Osteocyte (in vitro differentiated cells): ENCODE data around the gene MCAM. TPM values are rescaled to one million over a fixed set of nuclear protein-coding genes. Genes with fewer than 3 reads are reported as not detected.

ENCODE experiments used
- DNase-seq: peaks from one replicate; pipeline ENCODE4 v3.0.0; 2021; ENCODE audit warnings: mixed read lengths; ENCODE audit not compliant: unreplicated experiment; ENCODE audit errors: extremely low spot score
- H3K27ac Mint-ChIP-seq: one replicate; pipeline ENCODE4 v1.8.0; 2021; ENCODE audit warnings: mild to moderate bottlenecking, mixed read lengths; ENCODE audit not compliant: unreplicated experiment
- H3K27me3 Mint-ChIP-seq: one replicate; pipeline ENCODE4 v1.8.0; 2021; ENCODE audit warnings: mixed read lengths; ENCODE audit not compliant: unreplicated experiment
- H3K36me3 Mint-ChIP-seq: one replicate; pipeline ENCODE4 v1.8.0; 2021; ENCODE audit warnings: mixed read lengths; ENCODE audit not compliant: unreplicated experiment
- H3K4me1 Mint-ChIP-seq: one replicate; pipeline ENCODE4 v1.8.0; 2021; ENCODE audit warnings: mixed read lengths; ENCODE audit not compliant: unreplicated experiment
- H3K4me3 Mint-ChIP-seq: one replicate; pipeline ENCODE4 v1.8.0; 2021; ENCODE audit warnings: mild to moderate bottlenecking, moderate library complexity, mixed read lengths; ENCODE audit not compliant: unreplicated experiment
- H3K9me3 Mint-ChIP-seq: one replicate; pipeline ENCODE4 v1.8.0; 2021; ENCODE audit warnings: mixed read lengths; ENCODE audit not compliant: unreplicated experiment
- CTCF ChIP-seq: fragments of 200-600 bp; sonication (generic); IDR thresholded peaks from 2 replicates; pipeline ENCODE4 v1.5.0; 2021; ENCODE audit warnings: antibody characterized with exemption, mild to moderate bottlenecking, moderate library complexity
- total RNA-seq: library from RNA; stranded (reverse); gene quantifications from 2 replicates; pipeline ENCODE4 v1.2.1, GENCODE V29; 2021

MCAM gene
- total RNA-seq, 1 donor from 2014 or later: 74.9 TPM

DNA sequence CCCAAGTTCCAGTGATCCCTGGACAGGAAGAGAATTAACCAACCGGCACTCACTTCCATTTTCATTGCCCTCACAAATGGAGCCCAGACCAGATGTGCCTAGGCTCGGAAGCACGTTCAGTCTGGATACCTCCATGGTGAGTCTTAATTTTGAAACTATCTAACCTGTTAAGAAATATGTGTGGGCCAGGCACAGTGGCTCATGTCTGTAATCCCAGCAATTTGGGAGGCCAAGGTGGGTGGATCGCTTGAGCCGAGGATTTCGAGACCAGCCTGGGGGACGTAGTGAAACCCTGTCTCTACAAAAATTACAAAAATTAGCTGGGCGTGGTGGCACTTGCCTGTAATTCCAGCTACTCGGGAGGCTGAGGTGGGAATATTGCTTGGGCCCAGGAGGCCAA, 31.5 kb downstream of the MCAM start:
- H3K27me3 Mint-ChIP-seq: no peaks in the 10 kb centered on the region
- peaks cover 26% of the 10 kb centered on the region for H3K36me3 Mint-ChIP-seq

DNA sequence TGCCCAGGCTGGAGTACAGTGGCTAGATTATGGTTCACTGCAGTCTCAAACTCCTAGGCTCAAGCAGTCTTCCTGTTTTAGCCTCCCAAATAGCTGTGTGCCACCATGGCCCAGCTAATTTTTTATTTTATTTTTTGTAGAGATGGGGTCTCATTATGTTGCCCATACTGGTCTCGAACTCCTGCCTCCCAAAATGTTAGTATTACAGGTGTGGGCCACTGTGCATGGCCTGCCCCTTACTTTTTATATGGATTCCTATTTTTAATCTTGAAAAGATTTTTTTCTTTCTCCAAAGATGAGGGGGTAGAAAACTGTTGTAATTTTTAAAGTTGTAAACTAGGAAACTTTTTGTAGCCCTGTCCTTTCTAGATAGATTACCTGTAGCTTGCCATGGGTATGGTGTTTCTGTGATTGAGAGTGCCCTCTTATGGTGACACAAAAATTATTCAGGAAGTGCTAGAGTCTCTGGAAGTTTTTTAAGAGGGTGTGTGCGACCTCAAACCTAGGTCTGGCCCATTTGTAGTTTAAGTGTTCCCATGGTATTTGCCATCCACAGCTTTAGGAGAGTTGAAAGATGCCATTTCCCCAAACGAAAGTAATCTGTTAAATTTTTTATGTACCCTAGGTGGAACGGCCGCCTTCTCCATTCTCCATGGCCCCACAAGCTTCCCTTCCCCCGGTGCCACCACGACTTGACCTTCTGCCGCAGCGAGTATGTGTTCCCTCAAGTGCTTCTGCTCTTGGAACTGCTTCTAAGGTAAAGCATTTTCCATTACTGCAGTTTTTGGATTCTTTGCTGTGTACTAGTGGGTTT, 32.4 kb downstream of the MCAM start:
- TF ChIP-seq CTCF: peak; percentile 66

More for the DNA sequence above, 31.5 kb downstream of the MCAM start:
- TF ChIP-seq CTCF: no peak
- Mint-ChIP-seq H3K9me3 (no peaks in the 10 kb centered on the region), H3K27ac (no peak overlapping the region), H3K4me1 (peaks cover 2% of the 10 kb centered on the region), H3K4me3 (no peak overlapping the region)
- no peak for DNase-seq

DNA sequence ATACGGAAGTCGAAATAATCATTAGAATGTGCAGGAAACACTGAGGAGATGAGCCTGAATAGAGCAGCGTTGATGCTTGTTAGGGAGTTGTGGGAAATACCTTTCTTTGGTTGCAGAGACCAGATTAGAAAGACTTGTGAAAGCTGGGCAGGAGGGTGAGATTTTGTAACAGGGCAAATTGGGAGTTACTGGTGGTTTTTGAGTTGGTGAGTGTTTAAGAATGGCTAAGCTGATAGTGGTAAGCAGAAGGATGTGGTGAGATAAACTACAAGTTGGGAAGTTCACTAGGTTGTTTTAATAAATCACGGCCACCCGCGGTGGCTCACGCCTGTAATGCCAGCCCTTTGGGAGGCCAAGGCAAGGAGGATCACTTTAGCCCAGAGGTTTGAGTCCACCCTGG, 34.4 kb downstream of the MCAM start:
- H3K36me3 Mint-ChIP-seq: peaks cover 26% of the 10 kb centered on the region
- no peak overlapping the region for H3K4me3 Mint-ChIP-seq
- no peaks in the 10 kb centered on the region for H3K27me3 Mint-ChIP-seq
- TF ChIP-seq CTCF: no peak
- no peaks in the 10 kb centered on the region for H3K9me3 Mint-ChIP-seq
- no peak for DNase-seq
- no peak overlapping the region for H3K27ac Mint-ChIP-seq
- peaks cover 2% of the 10 kb centered on the region for H3K4me1 Mint-ChIP-seq

More for the DNA sequence above, 32.4 kb downstream of the MCAM start:
- Mint-ChIP-seq H3K36me3 (peaks cover 26% of the 10 kb centered on the region), H3K27ac (peak overlapping the region; percentile 20), H3K4me3 (no peak overlapping the region), H3K9me3 (no peaks in the 10 kb centered on the region), H3K27me3 (no peaks in the 10 kb centered on the region), H3K4me1 (peaks cover 2% of the 10 kb centered on the region)
- no peak for DNase-seq

- H3K9me3 Mint-ChIP-seq: no peaks in the 10 kb centered on the region
- no peak for TF ChIP-seq CTCF
- H3K27me3 Mint-ChIP-seq: no peaks in the 10 kb centered on the region
- H3K27ac Mint-ChIP-seq: no peak overlapping the region
- no peak overlapping the region for H3K4me3 Mint-ChIP-seq
- H3K4me1 Mint-ChIP-seq: no peaks in the 10 kb centered on the region
- no peak for DNase-seq
- peaks cover 29% of the 10 kb centered on the region for H3K36me3 Mint-ChIP-seq
These were observed 39.3 kb downstream of the MCAM start for GRCh38 chr11:119277660-119278059.

GRCh38 chr11:119273721-119274120, 43.2 kb downstream of the MCAM start:
- H3K36me3 Mint-ChIP-seq: peaks cover 26% of the 10 kb centered on the region
- no peak for DNase-seq
- no peak overlapping the region for H3K4me3 Mint-ChIP-seq
- H3K27ac Mint-ChIP-seq: no peak overlapping the region
- H3K4me1 Mint-ChIP-seq: no peaks in the 10 kb centered on the region
- no peaks in the 10 kb centered on the region for H3K9me3 Mint-ChIP-seq
- no peaks in the 10 kb centered on the region for H3K27me3 Mint-ChIP-seq
- TF ChIP-seq CTCF: no peak
